ENCODE data around the gene TEP1. TPM values are rescaled to one million over a fixed set of nuclear protein-coding genes. Genes with fewer than 3 reads are reported as not detected.
A peak's percentile ranks its signal among the peaks of the same experiment; 100 is the strongest.

Gene TEP1
- polyA plus RNA-seq, 3 donors = 2.3 to 78.9 (median 7.1) TPM

GRCh38 chr14:20375471-20375870, 37.8 kb downstream of the TEP1 start:
- peaks cover 63% of the 10 kb centered on the region for H4K20me1 ChIP-seq (ENCODE audit: insufficient read depth, low read length)
- H3K9me3 ChIP-seq (replicated peaks in 1 of 2; ENCODE audit: control insufficient read depth in 1 of 2, insufficient read depth in 1 of 2, low read length in 2 of 2) = no peaks in the 10 kb centered on the region
- peaks cover 95 to 99% of the 10 kb centered on the region in 2 donors for H3K36me3 Mint-ChIP-seq
- intact Hi-C loops (cut with micrococcal nuclease) = no loop called here
- no peaks in the 10 kb centered on the region for H3K9me3 Mint-ChIP-seq
- no peak for TF ChIP-seq CTCF (IDR thresholded peaks at IDR 0.05)
- H3K27ac ChIP-seq (ENCODE audit: low read depth in 1 of 2, low read length in 2 of 2) = no peak overlapping the region
- H2AFZ ChIP-seq (ENCODE audit: insufficient read depth, low read depth, low read length, poor library complexity, severe bottlenecking) = no peak overlapping the region
- no peak overlapping the region for H3K9ac ChIP-seq (ENCODE audit: insufficient read depth, low read length, poor library complexity, severe bottlenecking)
- H3K27ac Mint-ChIP-seq = peak overlapping the region in 4 of 7 donors; percentile 56 to 76 (median 68)
- no peaks in the 10 kb centered on the region for H3K27me3 ChIP-seq (ENCODE audit: control insufficient read depth in 2 of 2, insufficient read depth in 2 of 2, low read length in 2 of 2)
- no peaks in the 10 kb centered on the region for H3K79me2 ChIP-seq (ENCODE audit: insufficient read depth, low read length)
- H3K4me2 ChIP-seq (replicated peaks; ENCODE audit: extremely low read depth, low read length, poor library complexity, severe bottlenecking) = no peak overlapping the region
- peaks cover 94 to 100% of the 10 kb centered on the region in 2 donors for H3K36me3 ChIP-seq (replicated peaks in 1 of 2; ENCODE audit: control insufficient read depth in 1 of 2, insufficient read depth in 2 of 2, low read length in 2 of 2)
- WGBS (ENCODE audit: insufficient coverage) = 82% methylated on average over 1 of the region's 3 CpGs
- no peak for DNase-seq
- H3K4me1 Mint-ChIP-seq = no peaks in the 10 kb centered on the region
- no peaks in the 10 kb centered on the region for H3K4me1 ChIP-seq (ENCODE audit: control insufficient read depth in 1 of 2, insufficient read depth in 2 of 2, low read length in 2 of 2)
- peaks cover 0 to 2% (median 0%) of the 10 kb centered on the region in 3 donors for H3K27me3 Mint-ChIP-seq (ENCODE audit: low read depth in 3 of 3)
- H3K4me3 ChIP-seq (replicated peaks in 1 of 3; ENCODE audit: low read depth in 2 of 3, low read length in 3 of 3) = no peak overlapping the region
- no peak overlapping the region for H3K4me3 Mint-ChIP-seq

DNA sequence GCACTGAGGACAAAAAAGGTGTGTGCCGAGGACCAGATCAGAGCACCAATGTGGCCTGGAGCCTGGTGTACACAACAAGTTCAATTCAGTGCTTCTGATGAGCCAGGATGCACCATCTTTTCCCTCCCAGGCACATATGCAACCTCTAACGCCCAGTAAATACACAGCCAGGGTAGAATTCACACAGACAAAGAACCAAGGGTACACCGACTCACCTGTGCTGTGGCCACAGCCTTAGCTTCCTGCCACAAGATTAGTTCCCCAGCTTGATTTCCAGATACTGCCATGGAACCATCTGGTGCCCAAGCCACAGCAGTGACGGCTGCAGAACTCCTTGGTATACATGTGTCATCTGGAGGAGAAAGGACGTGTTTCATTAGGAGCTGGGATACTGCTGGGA, 40.5 kb downstream of the TEP1 start:
- Histone ChIP-seq H3K27ac (ENCODE audit: low read depth in 1 of 2, low read length in 2 of 2) (no peak overlapping the region), H3K9me3 (replicated peaks in 1 of 2; ENCODE audit: control insufficient read depth in 1 of 2, insufficient read depth in 1 of 2, low read length in 2 of 2) (no peaks in the 10 kb centered on the region), H3K9ac (ENCODE audit: insufficient read depth, low read length, poor library complexity, severe bottlenecking) (no peak overlapping the region), H3K27me3 (ENCODE audit: control insufficient read depth in 2 of 2, insufficient read depth in 2 of 2, low read length in 2 of 2) (no peaks in the 10 kb centered on the region), H3K4me1 (ENCODE audit: control insufficient read depth in 1 of 2, insufficient read depth in 2 of 2, low read length in 2 of 2) (no peaks in the 10 kb centered on the region), H3K36me3 (replicated peaks in 1 of 2; ENCODE audit: control insufficient read depth in 1 of 2, insufficient read depth in 2 of 2, low read length in 2 of 2) (peaks cover 91 to 100% of the 10 kb centered on the region in 2 donors), H3K4me2 (replicated peaks; ENCODE audit: extremely low read depth, low read length, poor library complexity, severe bottlenecking) (no peak overlapping the region), H2AFZ (ENCODE audit: insufficient read depth, low read depth, low read length, poor library complexity, severe bottlenecking) (no peak overlapping the region), H3K4me3 (replicated peaks in 1 of 3; ENCODE audit: low read depth in 2 of 3, low read length in 3 of 3) (no peak overlapping the region), H4K20me1 (ENCODE audit: insufficient read depth, low read length) (peaks cover 40% of the 10 kb centered on the region), H3K79me2 (ENCODE audit: insufficient read depth, low read length) (no peaks in the 10 kb centered on the region)
- intact Hi-C loops (cut with micrococcal nuclease) = no loop called here
- Mint-ChIP-seq H3K4me3 (no peak overlapping the region), H3K27ac (peak overlapping the region in 3 of 7 donors; percentile 8 to 42 (median 16)), H3K9me3 (no peaks in the 10 kb centered on the region), H3K36me3 (peaks cover 92 to 98% of the 10 kb centered on the region in 2 donors), H3K27me3 (ENCODE audit: low read depth in 3 of 3) (peaks cover 0 to 2% (median 0%) of the 10 kb centered on the region in 3 donors), H3K4me1 (no peaks in the 10 kb centered on the region)
- no peak for DNase-seq
- 84% methylated on average over 3 of the region's 5 CpGs for WGBS (ENCODE audit: insufficient coverage)
- TF ChIP-seq CTCF (IDR thresholded peaks at IDR 0.05) = no peak

All from CD14-positive monocyte (primary cell).